Suppressor macrophage treated with lipopolysaccharide for 4 hours (primary cell): ENCODE measurements around the gene PC.
A peak's percentile ranks its signal among the peaks of the same experiment; 100 is the strongest.

ENCODE experiments used
- DNase-seq: peaks from one replicate; pipeline ENCODE4 v3.0.0-alpha.2; 2020

PC gene

DNA sequence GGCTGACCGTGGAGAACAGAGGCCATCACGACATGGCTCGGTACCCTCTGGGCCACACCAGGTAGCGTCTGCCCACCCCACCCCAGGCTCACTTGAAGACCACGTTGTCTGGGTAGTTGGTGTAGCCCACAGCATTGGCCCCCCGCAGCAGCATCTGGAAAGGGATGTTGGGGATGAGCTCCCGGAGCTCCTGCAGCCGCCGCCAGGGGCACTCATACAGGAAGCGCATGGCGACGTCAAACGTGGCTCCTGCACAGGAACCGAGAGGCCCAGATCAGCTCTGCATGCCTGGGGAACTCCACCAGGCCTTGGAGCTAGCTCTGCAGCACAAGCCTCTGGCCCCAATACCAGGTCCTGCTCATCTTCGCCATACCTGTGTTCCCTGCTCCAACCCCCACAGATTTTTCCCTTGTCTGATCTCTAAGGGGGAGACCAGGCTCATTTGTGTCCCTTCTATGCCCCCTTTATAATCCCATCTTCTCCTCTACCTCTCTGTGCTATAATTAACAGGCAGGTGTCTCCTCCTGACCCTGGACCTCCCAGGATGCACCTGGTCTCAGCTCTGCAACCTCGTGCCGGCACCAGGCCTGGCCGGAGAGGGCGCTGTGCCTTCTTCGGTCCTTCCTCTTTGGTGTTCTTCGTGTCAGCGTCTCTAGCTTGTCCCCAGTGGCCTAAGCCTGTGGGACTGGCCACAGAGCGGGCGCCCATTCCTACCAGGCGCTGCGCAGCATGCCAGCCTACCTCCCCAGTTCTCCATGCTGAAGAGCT, 106.3 kb downstream of the PC start:
- DNase-seq: peak; percentile 28

DNA sequence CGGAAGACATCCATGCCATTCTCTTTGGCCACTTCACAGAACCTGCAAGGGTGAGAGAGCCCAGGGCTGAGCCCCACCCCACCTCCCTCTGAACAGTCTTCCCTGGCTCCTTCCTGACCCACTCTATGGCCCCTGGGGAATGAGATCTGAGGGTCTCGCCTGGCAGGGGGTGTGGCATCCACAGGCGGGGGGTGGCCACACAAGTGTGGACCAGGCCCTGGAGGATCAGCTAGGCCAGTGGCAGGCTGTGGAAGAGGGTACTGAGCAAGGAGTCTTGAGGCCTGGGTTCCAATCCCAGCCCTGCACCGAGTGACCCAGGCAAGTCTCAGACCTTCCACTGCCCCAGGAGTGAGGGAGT, 107.0 kb downstream of the PC start:
- no peak for DNase-seq

DNA sequence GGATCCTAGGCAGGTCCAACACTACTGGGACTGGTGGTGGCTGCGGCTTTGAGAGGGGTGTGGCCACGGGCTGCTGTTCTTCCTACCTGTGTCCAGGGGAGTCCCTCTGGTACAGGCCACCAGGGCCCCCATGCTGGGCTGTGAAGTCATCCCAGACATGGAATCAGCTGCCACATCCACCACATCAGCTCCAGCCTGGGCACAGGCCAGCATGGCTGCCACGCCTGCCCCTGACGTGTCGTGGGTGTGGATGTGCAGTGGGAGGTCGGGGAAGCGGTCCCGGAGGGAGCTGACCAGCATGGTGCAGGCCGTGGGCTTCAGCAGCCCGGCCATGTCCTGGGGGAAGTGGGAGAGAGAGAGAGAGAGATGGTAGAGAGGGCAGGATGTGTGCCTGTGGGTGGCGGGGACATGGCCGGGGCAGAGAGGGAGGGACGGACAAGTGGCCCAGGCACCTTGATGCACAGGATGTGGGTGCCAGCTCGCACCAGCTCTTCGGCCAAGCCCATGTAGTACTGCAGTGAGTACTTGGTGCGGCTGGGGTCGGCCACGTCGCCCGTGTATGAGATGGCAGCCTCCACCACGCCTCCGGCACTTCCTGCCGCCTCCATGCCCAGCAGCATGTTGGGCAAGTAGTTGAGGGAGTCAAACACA, 107.5 kb downstream of the PC start:
- DNase-seq: no peak

DNA sequence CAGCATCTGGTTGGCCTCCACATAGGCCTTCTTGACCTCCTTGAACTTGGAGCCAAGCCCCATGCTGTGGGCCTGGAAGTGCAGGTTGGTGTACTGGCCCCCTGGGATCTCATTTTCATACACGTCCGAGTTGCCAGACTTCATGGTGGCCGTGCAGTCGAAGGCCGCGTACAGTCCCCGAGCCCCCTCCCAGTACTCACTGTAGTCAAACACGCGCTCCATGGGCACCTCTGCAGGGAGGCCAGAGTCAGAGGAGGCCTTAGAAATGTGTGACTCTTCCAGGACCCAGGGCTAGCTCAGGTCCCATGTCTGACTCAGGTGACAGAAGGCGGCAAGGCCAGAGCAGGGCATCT, 108.0 kb downstream of the PC start:
- no peak for DNase-seq

DNA sequence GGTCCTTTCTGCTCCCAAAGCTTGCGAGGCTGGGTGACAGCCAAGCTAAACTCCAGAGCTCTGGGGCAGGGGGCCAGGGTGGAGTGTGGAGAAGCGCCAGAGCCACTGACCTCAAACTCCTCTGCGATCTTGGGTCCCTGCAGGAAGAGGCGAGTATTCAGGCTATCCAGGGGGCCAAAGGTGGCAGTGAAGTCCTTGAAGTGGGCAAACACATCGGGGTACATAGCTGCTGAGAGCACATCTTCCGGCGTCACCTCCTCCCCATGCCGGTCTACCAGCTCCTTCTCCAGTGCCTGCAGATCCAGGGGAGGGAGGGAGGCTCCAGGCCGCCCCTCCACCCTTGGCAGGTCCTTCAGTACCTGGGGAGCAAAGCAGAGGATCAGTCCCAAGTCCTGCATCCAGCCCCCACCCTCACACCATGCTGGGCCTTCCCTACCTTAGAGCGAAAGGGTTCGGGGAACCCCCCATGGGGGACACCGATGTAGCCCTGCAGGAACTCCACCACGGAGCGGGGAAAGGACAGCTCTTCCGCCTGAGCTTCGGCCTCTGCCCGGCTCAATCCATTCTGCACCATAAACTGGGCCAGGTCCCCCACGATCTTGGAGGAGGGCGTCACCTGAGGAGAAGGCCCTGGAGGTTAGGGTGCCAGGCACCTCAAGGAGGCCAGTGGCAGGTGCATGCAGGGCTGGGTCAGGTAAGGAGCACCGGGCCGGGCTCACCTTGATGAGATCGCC, 108.5 kb downstream of the PC start:
- DNase-seq: no peak

DNA sequence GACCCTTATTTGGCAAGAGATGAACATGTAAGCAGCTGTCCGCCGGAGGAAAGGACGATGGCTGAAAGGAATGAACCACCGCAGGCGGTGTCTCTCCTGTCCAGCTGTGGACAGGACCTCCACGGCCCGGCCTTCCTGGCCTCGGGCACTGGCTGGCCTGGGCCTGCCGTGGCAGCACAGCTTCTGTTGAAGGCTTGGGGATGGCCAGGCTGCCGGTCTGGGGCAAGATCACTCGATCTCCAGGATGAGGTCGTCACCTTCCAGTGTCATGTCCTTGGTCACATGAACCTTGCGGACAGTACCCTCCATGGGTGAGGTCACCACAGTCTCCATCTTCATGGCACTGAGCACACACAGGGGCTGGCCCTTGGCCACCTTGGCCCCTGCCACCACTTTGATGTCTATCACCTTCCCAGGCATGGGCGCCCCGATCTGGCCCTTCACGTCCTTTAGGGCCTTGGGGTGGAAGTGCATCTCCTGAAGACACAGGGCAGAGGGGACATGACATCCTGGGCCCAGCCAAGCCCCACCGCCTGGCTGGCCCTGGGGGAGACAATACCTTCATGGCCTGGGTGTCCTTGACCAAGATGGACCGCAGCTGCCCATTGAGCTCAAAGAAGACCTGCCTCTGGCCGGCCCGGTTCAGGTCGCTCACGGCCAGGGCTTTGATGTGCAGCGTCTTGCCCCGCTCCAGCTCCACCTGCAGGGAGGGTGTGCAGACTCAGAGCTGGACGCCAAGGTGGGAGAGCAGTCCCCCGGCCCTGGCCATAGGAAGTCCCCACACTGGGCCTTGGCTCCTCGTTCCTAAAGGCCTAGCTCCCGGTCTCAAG, 109.3 kb downstream of the PC start:
- no peak for DNase-seq

DNA sequence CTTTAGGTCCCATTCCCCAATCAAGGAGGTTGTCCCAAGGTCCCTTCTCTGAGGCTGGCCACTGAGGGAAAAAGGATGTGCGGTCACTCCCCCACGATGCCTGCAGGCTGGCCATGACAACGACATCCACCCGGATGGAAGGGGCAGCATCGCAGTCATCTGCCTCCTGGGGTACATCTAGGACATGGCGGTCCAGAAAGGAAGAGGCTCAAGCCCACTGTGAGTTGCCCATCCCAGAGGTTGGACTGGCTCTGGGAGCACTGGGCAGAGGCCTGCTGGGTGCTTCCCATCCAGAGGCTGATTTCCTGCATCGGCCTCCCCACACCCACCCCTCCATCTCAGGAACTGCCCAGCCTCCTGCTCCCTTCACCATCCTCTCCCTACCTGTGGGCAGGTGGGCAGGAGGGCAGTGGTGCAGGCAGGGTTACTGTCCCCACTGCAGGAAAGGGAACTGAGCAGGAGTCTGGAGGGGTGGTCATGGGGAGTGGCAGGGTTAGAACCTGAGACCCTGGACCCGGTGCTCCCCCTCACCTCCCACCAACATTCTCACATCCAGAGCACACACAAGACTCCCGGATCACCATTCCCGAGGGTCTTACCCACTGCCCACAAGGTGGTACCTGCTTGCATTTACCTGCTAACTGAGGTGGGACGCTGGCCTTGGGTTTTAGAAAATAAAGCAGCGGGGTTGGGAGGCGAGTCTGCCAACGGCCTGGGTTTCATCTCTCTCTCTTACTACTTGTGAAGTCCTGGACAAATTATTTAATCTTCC, 110.5 kb downstream of the PC start:
- no peak for DNase-seq

DNA sequence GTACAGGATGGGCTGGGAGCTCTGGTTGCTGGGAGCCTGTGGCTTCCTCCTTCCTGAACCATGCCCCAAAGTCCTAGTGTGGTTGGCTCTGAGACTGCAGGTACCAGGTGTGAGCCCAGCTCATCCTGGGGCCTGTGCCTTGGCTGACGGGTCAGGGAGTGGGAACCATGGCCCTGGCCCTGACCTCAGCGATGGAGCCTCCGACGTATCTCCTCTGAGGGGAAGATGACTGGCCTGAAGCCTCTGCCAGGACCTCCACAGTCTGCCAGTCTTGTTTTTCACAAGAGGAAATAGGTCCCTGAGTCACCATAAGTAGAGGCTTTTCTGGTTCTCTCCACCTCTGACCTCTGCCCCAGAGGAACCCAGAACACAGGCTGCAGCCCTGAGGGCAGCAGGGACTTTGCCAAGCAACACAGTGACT, 111.5 kb downstream of the PC start:
- peak; percentile 38 for DNase-seq

DNA sequence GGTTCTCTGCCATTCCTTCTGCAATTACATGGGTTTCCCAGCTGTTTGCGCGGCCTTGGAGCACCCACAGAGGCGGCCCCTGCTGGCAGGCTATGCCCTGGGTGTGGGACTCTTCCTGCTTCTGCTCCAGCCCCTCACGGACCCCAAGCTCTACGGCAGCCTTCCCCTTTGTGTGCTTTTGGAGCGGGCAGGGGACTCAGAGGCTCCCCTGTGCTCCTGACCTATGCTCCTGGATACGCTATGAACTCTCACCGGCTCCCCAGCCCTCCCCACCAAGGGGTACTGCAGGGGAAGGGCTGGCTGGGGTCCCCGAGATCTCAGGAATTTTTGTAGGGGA, 112.3 kb downstream of the PC start:
- DNase-seq: no peak

DNA sequence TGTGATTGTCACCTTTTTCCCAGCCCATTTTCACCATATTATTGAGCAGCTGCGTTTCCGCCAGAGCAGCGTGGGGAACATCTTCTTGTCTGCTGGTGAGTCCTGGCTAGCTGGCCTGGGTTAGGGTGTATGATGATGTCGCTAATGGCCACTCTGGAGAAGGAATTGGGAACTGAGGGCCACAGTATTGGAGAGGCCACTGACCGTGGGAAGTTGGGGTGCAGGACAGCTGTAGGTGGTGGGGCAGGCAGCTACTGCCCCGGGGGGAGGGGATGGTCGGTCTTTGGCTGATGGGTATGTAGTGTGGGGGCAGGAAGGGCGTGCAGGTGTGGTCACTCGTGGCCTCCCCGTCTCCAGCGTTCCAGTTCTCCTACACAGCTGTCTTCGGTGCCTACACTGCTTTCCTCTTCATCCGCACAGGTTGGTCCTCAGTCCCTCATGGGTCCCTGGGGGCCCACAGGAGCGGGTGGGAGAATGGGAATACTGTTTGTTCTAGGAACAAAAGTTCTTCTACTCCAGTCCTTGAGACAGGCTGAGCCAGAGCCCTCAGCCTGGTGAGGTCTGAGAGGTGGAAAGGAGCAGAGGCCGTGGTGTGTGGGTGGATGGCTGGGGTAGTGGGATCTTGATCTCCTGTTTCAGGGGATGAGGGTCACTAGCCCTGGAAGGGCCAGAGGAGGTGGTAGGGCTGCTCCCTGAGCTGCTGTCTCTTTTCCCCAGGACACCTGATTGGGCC, 112.9 kb downstream of the PC start:
- no peak for DNase-seq

DNA sequence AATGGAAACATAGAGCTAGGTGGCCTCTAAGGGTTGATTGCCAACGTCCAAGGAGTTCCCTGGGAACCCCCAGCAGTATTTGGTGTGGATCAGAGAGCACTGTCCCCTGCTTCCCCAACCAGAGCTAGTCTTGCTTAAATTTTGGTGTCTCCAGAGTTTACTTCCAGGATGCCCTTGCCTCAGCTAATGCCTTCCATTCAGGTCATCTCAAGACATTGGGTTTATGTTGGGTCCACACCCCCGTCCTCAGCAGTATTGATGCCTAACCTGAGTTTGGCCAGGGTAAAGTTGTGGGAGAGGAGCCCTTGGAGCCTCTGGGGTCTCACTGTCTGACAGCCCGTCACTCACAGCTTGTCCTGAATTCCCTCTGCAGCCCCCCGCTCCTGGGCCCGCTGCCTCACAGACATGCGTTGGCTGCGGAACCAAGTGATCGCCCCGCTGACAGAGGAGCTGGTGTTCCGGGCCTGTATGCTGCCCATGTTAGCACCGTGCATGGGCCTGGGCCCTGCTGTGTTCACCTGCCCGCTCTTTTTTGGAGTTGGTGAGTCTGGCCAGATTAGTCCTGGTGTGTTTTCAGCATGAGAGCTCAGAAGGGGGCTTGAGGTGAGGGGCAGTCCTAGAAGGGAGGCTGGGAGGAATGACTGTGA, 113.6 kb downstream of the PC start:
- DNase-seq: no peak

DNA sequence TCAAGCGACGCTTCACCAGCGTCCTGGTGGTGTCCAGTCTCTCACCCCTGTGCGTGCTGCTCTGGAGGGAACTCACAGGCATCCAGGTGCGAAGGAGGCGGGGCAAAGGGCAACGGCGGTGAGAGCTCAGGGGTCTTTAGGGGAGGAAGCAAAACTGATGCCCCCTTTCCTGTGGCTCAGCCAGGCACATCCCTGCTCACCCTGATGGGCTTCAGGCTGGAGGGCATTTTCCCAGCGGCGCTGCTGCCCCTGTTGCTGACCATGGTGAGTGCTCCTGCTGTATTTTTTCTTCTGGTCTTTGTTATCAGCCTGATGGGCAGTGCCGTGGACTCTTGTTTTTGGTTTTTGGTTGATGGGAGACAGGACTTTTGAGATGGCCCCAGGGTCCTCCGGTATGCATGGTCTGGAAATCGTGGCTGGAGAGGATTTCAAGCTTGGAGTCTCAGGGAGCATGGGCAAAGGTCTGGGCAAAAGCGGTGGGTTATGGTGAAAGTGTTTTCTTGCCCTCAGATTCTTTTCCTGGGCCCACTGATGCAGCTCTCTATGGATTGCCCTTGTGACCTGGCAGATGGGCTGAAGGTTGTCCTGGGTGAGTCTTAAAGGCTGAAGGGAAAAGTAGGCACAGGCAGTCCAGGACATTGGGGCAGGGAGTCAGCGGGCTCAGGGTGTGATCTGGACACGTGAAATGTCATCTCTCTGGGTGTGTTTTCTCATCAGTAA, 114.2 kb downstream of the PC start:
- no peak for DNase-seq

DNA sequence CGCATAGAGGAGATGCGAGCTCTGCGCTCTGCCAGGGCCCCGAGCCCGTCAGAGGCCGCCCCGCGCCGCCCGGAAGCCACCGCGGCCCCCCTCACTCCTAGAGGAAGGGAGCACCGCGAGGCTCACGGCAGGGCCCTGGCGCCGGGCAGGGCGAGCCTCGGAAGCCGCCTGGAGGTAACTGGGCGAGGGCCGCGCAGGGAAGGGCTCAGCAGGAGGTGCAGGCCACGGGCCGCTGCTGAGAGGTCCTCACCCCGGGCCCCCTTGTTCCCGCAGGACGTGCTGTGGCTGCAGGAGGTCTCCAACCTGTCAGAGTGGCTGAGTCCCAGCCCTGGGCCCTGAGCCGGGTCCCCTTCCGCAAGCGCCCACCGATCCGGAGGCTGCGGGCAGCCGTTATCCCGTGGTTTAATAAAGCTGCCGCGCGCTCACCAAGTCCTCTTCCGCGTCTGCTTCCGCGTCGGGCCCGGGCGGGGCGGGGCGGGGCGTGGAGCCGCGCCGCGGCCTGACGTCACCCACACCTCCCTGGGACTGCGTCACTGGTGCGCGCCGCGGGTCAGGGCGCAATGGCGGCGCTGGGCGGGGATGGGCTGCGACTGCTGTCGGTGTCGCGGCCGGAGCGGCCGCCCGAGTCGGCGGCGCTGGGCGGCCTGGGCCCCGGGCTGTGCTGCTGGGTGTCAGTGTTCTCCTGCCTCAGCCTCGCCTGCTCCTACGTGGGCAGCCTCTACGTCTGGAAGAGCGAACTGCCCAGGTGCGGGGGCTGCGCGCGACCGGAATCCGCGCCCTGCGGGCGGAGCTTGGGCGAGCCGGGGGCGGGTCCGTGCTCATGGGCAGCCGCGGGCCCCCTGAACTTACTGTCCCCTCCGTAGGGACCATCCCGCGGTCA, 115.0 kb downstream of the PC start, which contains the start of gene RCE1:
TSS of gene RCE1 (plus strand) at position 546 of the 880 bp plus-strand sequence. CDS start at position 561, 15 bp downstream.
- peak; percentile 97 for DNase-seq

DNA sequence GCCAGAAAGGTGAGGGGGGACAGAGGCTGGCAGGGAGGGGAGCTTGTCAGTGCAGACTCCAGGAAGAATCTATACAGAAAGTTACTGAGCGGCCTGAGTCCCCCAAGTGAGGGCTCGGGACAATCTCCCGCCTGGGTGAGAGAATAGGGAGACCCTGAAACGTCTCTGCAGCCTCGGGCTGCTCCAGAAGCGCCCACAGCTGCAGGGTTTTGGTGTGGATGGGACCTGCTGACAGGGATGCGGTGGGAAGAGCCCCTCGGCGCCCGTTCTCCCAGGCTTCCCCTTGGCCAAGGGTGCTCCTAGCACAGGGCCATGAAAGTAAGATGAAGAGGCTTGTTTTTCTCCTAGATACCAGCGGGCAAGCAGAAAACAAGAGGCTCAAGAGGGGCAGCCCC, 115.7 kb downstream of the PC start:
- no peak for DNase-seq

DNA sequence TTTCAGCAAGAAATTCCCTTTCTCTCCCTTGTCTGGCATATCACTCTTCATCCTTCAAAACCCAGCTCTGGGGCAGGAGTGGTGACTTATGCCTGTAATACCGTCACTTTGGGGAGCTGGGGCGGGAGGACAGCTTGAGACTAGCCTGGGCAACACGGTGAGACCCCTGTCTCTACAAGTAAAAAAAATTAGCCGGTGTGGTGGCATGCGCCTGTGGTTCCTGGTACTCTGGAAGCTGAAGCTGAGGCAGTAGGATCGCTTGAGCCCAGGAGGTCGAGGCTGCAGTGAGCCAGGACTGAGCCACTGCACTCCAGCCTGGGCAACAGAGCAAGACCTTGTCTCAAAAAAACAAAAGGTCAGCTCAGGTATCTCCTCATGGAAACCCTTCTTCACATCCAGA, 116.3 kb downstream of the PC start:
- DNase-seq: no peak

DNA sequence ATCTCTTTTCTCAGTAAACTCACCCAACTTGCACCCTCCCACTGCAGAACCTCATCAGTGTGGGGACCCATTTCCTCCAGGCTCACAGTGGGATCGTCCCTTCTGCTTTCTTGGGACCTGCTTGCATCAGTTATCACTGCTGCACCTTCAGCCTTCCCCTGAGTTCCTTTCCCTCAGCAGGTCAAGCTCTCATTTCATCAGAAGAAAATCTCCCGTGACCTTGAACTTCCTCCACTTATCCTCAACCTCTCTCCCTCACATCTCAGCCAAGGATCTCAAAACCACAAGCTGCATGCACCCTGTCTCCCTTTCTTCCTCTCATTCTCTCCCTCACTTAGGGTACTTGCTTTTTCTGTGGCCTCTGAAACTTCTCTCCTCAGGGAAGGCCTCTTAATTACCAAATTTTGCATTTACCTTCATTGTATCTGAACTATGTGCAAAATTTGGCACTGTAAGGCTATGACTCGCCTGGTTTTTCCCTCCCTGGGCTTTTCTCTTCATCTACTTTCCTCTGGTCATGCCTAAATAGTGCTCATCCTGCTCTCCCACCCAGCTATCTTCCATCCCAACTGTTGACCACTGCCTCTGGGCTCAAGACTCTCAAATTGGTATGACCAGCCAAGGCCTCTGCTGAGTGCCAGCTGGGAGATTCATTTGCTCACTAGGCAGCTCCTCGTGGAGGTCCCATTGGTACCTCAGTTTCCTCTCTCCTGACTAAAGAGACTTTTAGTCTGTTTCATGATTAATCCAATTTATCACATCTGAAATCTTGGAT, 117.7 kb downstream of the PC start:
- no peak for DNase-seq

DNA sequence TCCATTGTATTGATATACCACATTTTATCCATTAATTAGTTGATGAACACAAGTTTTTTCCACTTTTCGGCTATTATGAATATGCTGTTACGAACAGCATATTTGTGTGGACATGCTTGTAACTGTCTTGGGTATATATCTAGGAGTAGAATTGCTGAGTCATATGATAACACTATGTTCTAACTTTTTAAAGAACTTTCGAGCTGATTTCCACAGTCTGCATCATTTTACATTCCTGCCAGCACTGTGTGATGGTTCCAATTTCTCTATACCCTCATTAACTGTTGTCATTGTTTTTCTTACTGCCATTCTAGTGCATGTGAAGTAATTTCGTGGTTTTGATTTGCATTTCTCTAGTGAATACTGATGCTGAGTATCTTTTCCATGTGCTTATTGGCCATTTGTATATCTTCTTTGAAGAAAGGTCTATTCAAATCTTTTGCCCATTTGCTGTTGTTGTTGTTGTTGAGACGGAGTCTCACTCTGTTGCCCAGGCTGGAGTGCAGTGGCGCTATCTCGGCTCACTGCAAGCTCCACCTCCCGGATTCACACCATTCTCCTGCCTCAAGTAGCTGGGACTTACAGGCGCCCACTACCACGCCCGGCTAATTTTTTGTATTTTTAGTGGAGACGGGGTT, 122.3 kb downstream of the PC start:
- no peak for DNase-seq

DNA sequence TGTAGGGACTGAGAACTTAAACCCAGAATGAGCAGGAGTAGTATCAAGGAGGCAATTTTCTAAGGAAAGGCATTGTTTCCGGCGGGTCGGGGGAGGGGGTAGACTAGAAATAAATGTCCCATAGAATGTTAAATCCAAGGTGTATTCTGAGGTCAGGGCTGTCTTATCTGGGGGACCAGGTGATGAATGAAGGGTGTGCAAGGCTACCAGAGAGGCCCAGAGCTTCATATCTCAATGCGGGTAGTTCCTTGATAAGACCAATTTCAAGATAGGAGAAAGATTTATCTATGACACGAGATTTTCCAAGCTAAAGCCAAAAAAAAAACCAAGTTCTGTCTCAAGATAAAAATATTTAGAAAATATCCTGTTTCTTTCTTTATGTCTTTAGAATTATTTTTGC, 123.2 kb downstream of the PC start:
- DNase-seq: no peak
